ENCODE results near the gene FOXS1. TPM values are rescaled to one million over a fixed set of nuclear protein-coding genes. Genes with fewer than 3 reads are reported as not detected.
A peak's percentile ranks its signal among the peaks of the same experiment; 100 is the strongest.

Gene FOXS1
- total RNA-seq, result under 0.01 and 0.36 TPM in 2 replicates

DNA sequence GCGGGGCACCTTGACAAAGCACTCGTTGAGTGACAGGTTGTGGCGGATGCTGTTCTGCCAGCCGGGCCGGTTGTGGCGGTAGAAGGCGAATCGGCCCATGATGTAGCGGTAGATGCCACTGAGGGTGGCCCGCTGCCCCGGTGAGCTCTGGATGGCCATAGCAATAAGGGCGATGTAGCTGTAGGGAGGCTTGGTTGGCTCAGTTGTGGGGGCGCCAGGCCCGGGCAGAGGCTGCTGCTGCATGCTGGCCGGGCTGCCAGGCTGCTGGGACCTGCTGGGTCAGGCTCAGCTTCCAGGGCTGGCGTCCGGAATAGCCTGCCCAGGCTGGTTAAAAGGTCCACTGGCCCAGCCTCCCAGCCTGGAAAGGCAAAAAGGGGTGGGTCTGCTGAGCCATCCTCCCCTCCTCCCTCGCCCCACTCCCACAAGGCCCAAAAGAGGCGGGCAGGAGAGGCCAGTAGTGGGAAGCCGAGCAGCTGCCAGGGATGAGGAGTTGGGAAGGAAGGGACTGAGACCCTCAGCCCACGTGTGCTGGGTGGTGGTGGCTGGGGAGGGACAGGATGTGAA lies at the start of gene FOXS1:
Gene FOXS1 (minus strand): TSS at position 305 of the 564 bp plus-strand sequence. CDS start 62 bp downstream, at position 243.
- peaks cover 26% of the 10 kb centered on the region for H3K27me3 ChIP-seq (ENCODE audit: insufficient read depth, low read length)
- H3K9me3 ChIP-seq (ENCODE audit: low read depth, low read length), result no peaks in the 10 kb centered on the region
- TF ChIP-seq CTCF (IDR thresholded peaks at IDR 0.05; ENCODE audit: extremely low read depth, low read depth, low read length), result no peak
- no peaks in the 10 kb centered on the region for H3K79me2 ChIP-seq (ENCODE audit: insufficient read depth, low read length)
- H3K27ac ChIP-seq (ENCODE audit: low read depth, low read length), result no peak within 1 kb of the TSS
- H3K4me1 ChIP-seq (ENCODE audit: insufficient read depth, low read length), result peaks cover 45% of the 10 kb centered on the region
- DNase-seq (ENCODE audit: insufficient read length, low spot score, missing footprints), result peak; percentile 74
- no peak within 1 kb of the TSS for H3K4me2 ChIP-seq (ENCODE audit: insufficient read depth, low read length)
- no peaks in the 10 kb centered on the region for H3K36me3 ChIP-seq (ENCODE audit: insufficient read depth, low read length)
- H3K4me3 ChIP-seq (ENCODE audit: insufficient read depth, low read length), result no peak within 1 kb of the TSS
- peaks cover 4% of the 10 kb centered on the region for H4K20me1 ChIP-seq (ENCODE audit: insufficient read depth, low read length)
- peak within 1 kb of the TSS; percentile 21 for H2AFZ ChIP-seq (ENCODE audit: low read length)

- H2AFZ ChIP-seq (ENCODE audit: low read length), result no peak overlapping the region
- no peak for TF ChIP-seq CTCF (IDR thresholded peaks at IDR 0.05; ENCODE audit: extremely low read depth, low read depth, low read length)
Measured at GRCh38 chr20:31890646-31891045, 45.2 kb upstream of the FOXS1 start.

GRCh38 chr20:31883829-31884228 lies 38.4 kb upstream of the FOXS1 start:
- TF ChIP-seq CTCF (IDR thresholded peaks at IDR 0.05; ENCODE audit: extremely low read depth, low read depth, low read length), result no peak
- DNase-seq (ENCODE audit: insufficient read length, low spot score, missing footprints), result no peak
- Histone ChIP-seq H3K4me2 (ENCODE audit: insufficient read depth, low read length) (no peak overlapping the region), H4K20me1 (ENCODE audit: insufficient read depth, low read length) (no peaks in the 10 kb centered on the region), H3K27me3 (ENCODE audit: insufficient read depth, low read length) (no peaks in the 10 kb centered on the region), H3K4me1 (ENCODE audit: insufficient read depth, low read length) (peaks cover 4% of the 10 kb centered on the region), H3K9me3 (ENCODE audit: low read depth, low read length) (no peaks in the 10 kb centered on the region), H2AFZ (ENCODE audit: low read length) (no peak overlapping the region), H3K36me3 (ENCODE audit: insufficient read depth, low read length) (no peaks in the 10 kb centered on the region), H3K79me2 (ENCODE audit: insufficient read depth, low read length) (no peaks in the 10 kb centered on the region), H3K27ac (ENCODE audit: low read depth, low read length) (no peak overlapping the region), H3K4me3 (ENCODE audit: insufficient read depth, low read length) (no peak overlapping the region)

More at GRCh38 chr20:31890646-31891045, 45.2 kb upstream of the FOXS1 start:
- no peaks in the 10 kb centered on the region for H3K9me3 ChIP-seq (ENCODE audit: low read depth, low read length)
- H4K20me1 ChIP-seq (ENCODE audit: insufficient read depth, low read length), result no peaks in the 10 kb centered on the region
- no peaks in the 10 kb centered on the region for H3K36me3 ChIP-seq (ENCODE audit: insufficient read depth, low read length)
- H3K4me1 ChIP-seq (ENCODE audit: insufficient read depth, low read length), result peaks cover 4% of the 10 kb centered on the region
- no peaks in the 10 kb centered on the region for H3K79me2 ChIP-seq (ENCODE audit: insufficient read depth, low read length)
- no peak overlapping the region for H3K4me2 ChIP-seq (ENCODE audit: insufficient read depth, low read length)
- peaks cover 5% of the 10 kb centered on the region for H3K27me3 ChIP-seq (ENCODE audit: insufficient read depth, low read length)
- H3K4me3 ChIP-seq (ENCODE audit: insufficient read depth, low read length), result no peak overlapping the region
- H3K27ac ChIP-seq (ENCODE audit: low read depth, low read length), result no peak overlapping the region
- no peak for DNase-seq (ENCODE audit: insufficient read length, low spot score, missing footprints)

DNA sequence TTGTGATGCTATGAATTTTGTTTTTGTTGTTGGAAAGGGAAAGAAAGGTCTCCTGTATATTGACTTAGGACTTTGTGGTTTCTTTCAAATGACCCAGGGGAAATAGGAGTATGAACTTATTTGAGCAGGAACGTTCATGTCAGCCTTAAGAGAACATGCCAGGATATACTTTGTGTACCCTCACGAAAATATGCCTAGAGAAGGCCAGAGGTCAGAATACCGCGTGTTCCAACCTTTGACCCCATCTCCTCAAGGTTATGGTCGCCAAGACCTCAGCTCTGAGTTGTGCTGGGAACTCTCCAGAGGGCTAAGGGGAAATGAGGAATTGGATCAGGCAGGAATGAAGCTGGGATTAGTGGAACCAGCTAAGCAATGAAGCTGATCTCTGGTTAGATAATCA lies 36.5 kb upstream of the FOXS1 start:
- H3K27me3 ChIP-seq (ENCODE audit: insufficient read depth, low read length), result peaks cover 8% of the 10 kb centered on the region
- no peak overlapping the region for H3K4me3 ChIP-seq (ENCODE audit: insufficient read depth, low read length)
- H2AFZ ChIP-seq (ENCODE audit: low read length), result no peak overlapping the region
- H3K4me1 ChIP-seq (ENCODE audit: insufficient read depth, low read length), result peaks cover 4% of the 10 kb centered on the region
- no peaks in the 10 kb centered on the region for H3K36me3 ChIP-seq (ENCODE audit: insufficient read depth, low read length)
- no peaks in the 10 kb centered on the region for H3K79me2 ChIP-seq (ENCODE audit: insufficient read depth, low read length)
- no peak overlapping the region for H3K27ac ChIP-seq (ENCODE audit: low read depth, low read length)
- DNase-seq (ENCODE audit: insufficient read length, low spot score, missing footprints), result no peak
- no peak overlapping the region for H3K4me2 ChIP-seq (ENCODE audit: insufficient read depth, low read length)
- TF ChIP-seq CTCF (IDR thresholded peaks at IDR 0.05; ENCODE audit: extremely low read depth, low read depth, low read length), result no peak
- no peaks in the 10 kb centered on the region for H4K20me1 ChIP-seq (ENCODE audit: insufficient read depth, low read length)
- H3K9me3 ChIP-seq (ENCODE audit: low read depth, low read length), result no peaks in the 10 kb centered on the region
